ENCODE measurements around the gene RASA4.
"Not testable (repeated sequence)": the region's sequence is repeated elsewhere in the genome, so short reads cannot be mapped to it uniquely, and the experiment has no call there.

- TF ChIP-seq CTCF (IDR thresholded peaks at IDR 0.05); POLR2AphosphoS5 (IDR thresholded peaks at IDR 0.05; ENCODE audit: low read depth, low read length); SIN3A (IDR thresholded peaks at IDR 0.05; ENCODE audit: borderline replicate concordance, insufficient read depth, low read depth, low read length); REST (IDR thresholded peaks at IDR 0.05; ENCODE audit: insufficient read depth in 1 of 2, low read depth in 2 of 2, low read length in 1 of 2): not testable (repeated sequence)
Measured at GRCh38 chr7:102542771-102543170, 73.8 kb downstream of the RASA4 start.
